ENCODE data around the gene AGBL4. TPM values are rescaled to one million over a fixed set of nuclear protein-coding genes. Genes with fewer than 3 reads are reported as not detected.

The AGBL4 gene
- total RNA-seq, 1 donor from 2014 or later: not detected

- no peak for ATAC-seq
- Histone ChIP-seq H3K4me1 (no peaks in the 10 kb centered on the region), H3K27ac (no peak overlapping the region), H3K9me3 (no peaks in the 10 kb centered on the region), H3K4me3 (no peak overlapping the region), H3K27me3 (no peaks in the 10 kb centered on the region), H3K36me3 (no peaks in the 10 kb centered on the region)
- TF ChIP-seq CTCF (IDR thresholded peaks at IDR 0.05): no peak
- DNase-seq: no peak
- intact Hi-C loops (cut with DNase I): no loop called here
These were observed 1237.9 kb downstream of the AGBL4 start for GRCh38 chr1:48785869-48786268.

GRCh38 chr1:48784301-48784700 is 1239.5 kb downstream of the AGBL4 start:
- DNase-seq: no peak
- no peaks in the 10 kb centered on the region for H3K9me3 ChIP-seq
- H3K27ac ChIP-seq: no peak overlapping the region
- intact Hi-C loops (cut with DNase I): no loop called here
- H3K36me3 ChIP-seq: no peaks in the 10 kb centered on the region
- no peaks in the 10 kb centered on the region for H3K4me1 ChIP-seq
- H3K27me3 ChIP-seq: no peaks in the 10 kb centered on the region
- H3K4me3 ChIP-seq: no peak overlapping the region
- no peak for ATAC-seq
- TF ChIP-seq CTCF (IDR thresholded peaks at IDR 0.05): no peak

- H3K36me3 ChIP-seq: no peaks in the 10 kb centered on the region
- H3K27me3 ChIP-seq: no peaks in the 10 kb centered on the region
- no peak for TF ChIP-seq CTCF (IDR thresholded peaks at IDR 0.05)
- H3K4me1 ChIP-seq: peaks cover 10% of the 10 kb centered on the region
- no peak overlapping the region for H3K27ac ChIP-seq
- H3K9me3 ChIP-seq: no peaks in the 10 kb centered on the region
- ATAC-seq: peak; percentile 24
- no peak for DNase-seq
- intact Hi-C loops (cut with DNase I): no loop called here
- H3K4me3 ChIP-seq: peak overlapping the region; percentile 77
These were observed 1246.4 kb downstream of the AGBL4 start for GRCh38 chr1:48777219-48777895.

GRCh38 chr1:48776393-48777218 is 1247.1 kb downstream of the AGBL4 start, which contains the start of gene BEND5:
BEND5 (minus strand) TSS chr1:48776891; CDS start chr1:48776831, 60 bp downstream.
- peak; percentile 75 for DNase-seq
- peak within 1 kb of the TSS; percentile 68 for H3K27ac ChIP-seq

GRCh38 chr1:48775831-48776392 is 1247.8 kb downstream of the AGBL4 start:
- Histone ChIP-seq H3K4me3 (peak overlapping the region; percentile 77), H3K36me3 (no peaks in the 10 kb centered on the region), H3K9me3 (no peaks in the 10 kb centered on the region), H3K27me3 (no peaks in the 10 kb centered on the region), H3K27ac (peak overlapping the region; percentile 68), H3K4me1 (peaks cover 10% of the 10 kb centered on the region)
- ATAC-seq: peak; percentile 43
- no peak for TF ChIP-seq CTCF (IDR thresholded peaks at IDR 0.05)
- intact Hi-C loops (cut with DNase I): no loop called here
- DNase-seq: no peak

More at GRCh38 chr1:48776393-48777218, 1247.1 kb downstream of the AGBL4 start, which contains the start of gene BEND5:
- intact Hi-C loops (cut with DNase I): no loop called here
- peak; percentile 77 for ATAC-seq
- H3K4me3 ChIP-seq: peak within 1 kb of the TSS; percentile 77
- H3K9me3 ChIP-seq: no peaks in the 10 kb centered on the region
- no peaks in the 10 kb centered on the region for H3K36me3 ChIP-seq
- peaks cover 10% of the 10 kb centered on the region for H3K4me1 ChIP-seq
- no peaks in the 10 kb centered on the region for H3K27me3 ChIP-seq
- TF ChIP-seq CTCF (IDR thresholded peaks at IDR 0.05): no peak

Data from upper lobe of right lung (tissue), 1 donor.